K562 (cell line): ENCODE data around the gene SYT8. TPM values are rescaled to one million over a fixed set of nuclear protein-coding genes. Genes with fewer than 3 reads are reported as not detected.

Source experiments
- ATAC-seq: fragments of 200-7000 bp; cut with Tn5 transposase; 3 replicates; pipeline ENCODE4 v1.9.1; 2020; ENCODE audit warnings: moderate library complexity
- BruUV-seq: library from RNA; stranded (reverse); fragments of 400-500 nt; replicated peaks from 2 replicates; lab custom pipeline; 2021; lab: Mats Ljungman, UMichigan
- CTCF ChIA-PET: fragments of 300-600 bp; formaldehyde crosslinking; extraction: SDS; loops from one replicate; lab custom pipeline; 2021; ENCODE audit warnings: low intra/inter-chr PET ratio; lab: Yijun Ruan, JAX
- POLR2A ChIA-PET: fragments of 300-600, 350-650 bp; sonication (Branson Sonifier 250); formaldehyde crosslinking; extraction: SDS; loops from one replicate; lab custom pipeline; 2021; ENCODE audit warnings: antibody characterized with exemption, inconsistent platforms; lab: Yijun Ruan, JAX
- DNase-seq, 4 experiments: peaks; one replicate each; pipeline versions ENCODE4 v3.0.0 to v3.0.0-alpha.2; 2011 to 2018; ENCODE audit warnings: low spot score in 3 of 4, mixed read lengths in 3 of 4; ENCODE audit errors: extremely low read depth in 1 of 4
- FAIRE-seq: peaks from 2 replicates; lab custom pipeline; 2011; peaks lifted over from hg19 to GRCh38; lab: Jason Lieb, UNC
- H2AFZ ChIP-seq: 2 replicates; pipeline ENCODE4 v1.6.0; 2011; ENCODE audit warnings: low read depth, low read length, control low read depth, inconsistent platforms
- H3K27ac ChIP-seq: fragments of 200-600 bp; 3 replicates; pipeline ENCODE4 v1.8.0; 2011; ENCODE audit warnings: low read depth, mild to moderate bottlenecking, control low read depth, inconsistent platforms, low read length, moderate library complexity, mixed read lengths; ENCODE audit errors: extremely low read depth
- H3K27me3 ChIP-seq, 2 experiments: fragments of 300-600 bp in 1 of 2; 2 replicates in 1 of 2; 3 replicates in 1 of 2; pipeline versions ENCODE4 v1.6.0 to v1.8.0; 2011; ENCODE audit warnings: inconsistent platforms in 2 of 2, low read length in 2 of 2, mild to moderate bottlenecking in 1 of 2, mixed read lengths in 1 of 2, moderate library complexity in 1 of 2; ENCODE audit not compliant: control insufficient read depth in 2 of 2, insufficient read depth in 2 of 2
- H3K36me3 ChIP-seq: fragments of 300-600 bp; 3 replicates; pipeline ENCODE4 v1.8.0; 2011; ENCODE audit warnings: mild to moderate bottlenecking, low read length, inconsistent platforms; ENCODE audit not compliant: control insufficient read depth, insufficient read depth
- H3K4me1 ChIP-seq, 2 experiments: fragments of 200-600 bp in 1 of 2; replicated peaks in 1 of 2; 2 replicates in 1 of 2; 3 replicates in 1 of 2; pipeline versions ENCODE4 v1.5.1 to v1.8.0; 2011; ENCODE audit warnings: inconsistent platforms in 2 of 2, low read length in 2 of 2, mild to moderate bottlenecking in 1 of 2, mixed read lengths in 1 of 2, moderate library complexity in 1 of 2; ENCODE audit not compliant: control insufficient read depth in 2 of 2, insufficient read depth in 2 of 2
- H3K4me2 ChIP-seq: 2 replicates; pipeline ENCODE4 v1.6.1; 2011; ENCODE audit warnings: low read length, control low read depth, inconsistent platforms, mixed read lengths; ENCODE audit not compliant: insufficient read depth
- H3K4me3 ChIP-seq: fragments of 200-600 bp; sonication (generic), shearing (Covaris generic); 2 replicates; pipeline ENCODE4 v1.5.1; 2016; ENCODE audit warnings: control low read depth, inconsistent platforms
- H3K79me2 ChIP-seq: fragments of 200-600 bp; 3 replicates; pipeline ENCODE4 v1.8.0; 2011; ENCODE audit warnings: low read length, inconsistent platforms; ENCODE audit not compliant: control insufficient read depth, insufficient read depth
- H3K9ac ChIP-seq, 2 experiments: 2 replicates each; pipeline versions ENCODE4 v1.6.0 to v1.6.1; 2011; ENCODE audit warnings: low read depth in 2 of 2, low read length in 2 of 2, control low read depth in 1 of 2, inconsistent platforms in 1 of 2, mild to moderate bottlenecking in 1 of 2, mixed read lengths in 1 of 2; ENCODE audit not compliant: insufficient read depth in 1 of 2
- H3K9me1 ChIP-seq: one replicate; pipeline ENCODE4 v1.6.0; 2011; ENCODE audit warnings: inconsistent platforms, mild to moderate bottlenecking, low read length, moderate library complexity; ENCODE audit not compliant: control insufficient read depth, insufficient read depth
- H3K9me3 ChIP-seq: replicated peaks from 2 replicates; pipeline ENCODE4 v1.5.1; 2011; ENCODE audit warnings: low read depth, low read length, inconsistent platforms; ENCODE audit not compliant: control insufficient read depth, insufficient read depth
- H4K20me1 ChIP-seq: replicated peaks from 2 replicates; pipeline ENCODE4 v1.6.1; 2011; ENCODE audit warnings: low read length, inconsistent platforms, mixed read lengths; ENCODE audit not compliant: control insufficient read depth, insufficient read depth
- CHD1 ChIP-seq: fragments of 200-600 bp; sonication (generic); IDR thresholded peaks from one replicate; pipeline ENCODE4 v1.6.1; 2012; ENCODE audit warnings: mild to moderate bottlenecking, moderate library complexity, low read length, inconsistent platforms
- HNRNPL ChIP-seq: fragments of 200-400 bp; formaldehyde crosslinking; IDR thresholded peaks from 2 replicates; pipeline ENCODE4 v1.6.1; 2017; ENCODE audit warnings: low read depth, mild to moderate bottlenecking, low read length
- PCBP2 ChIP-seq: fragments of 200-400 bp; formaldehyde crosslinking; IDR thresholded peaks from 2 replicates; pipeline ENCODE4 v1.6.1; 2018; ENCODE audit warnings: low read length, low read depth, mild to moderate bottlenecking, moderate library complexity; ENCODE audit not compliant: poor library complexity, severe bottlenecking
- RBM15 ChIP-seq: fragments of 200-400 bp; formaldehyde crosslinking; IDR thresholded peaks from 2 replicates; pipeline ENCODE4 v1.6.1; 2018; ENCODE audit warnings: mild to moderate bottlenecking, low read length, moderate library complexity; ENCODE audit not compliant: insufficient read depth
- XRCC4 ChIP-seq: IDR thresholded peaks from one replicate; pipeline ENCODE4 v1.6.1; 2011; ENCODE audit not compliant: insufficient read depth, insufficient read length; ENCODE audit errors: extremely low read depth
- ZNF143 ChIP-seq: sonication (generic); formaldehyde crosslinking; IDR thresholded peaks from 2 replicates; pipeline ENCODE4 v1.9.0; 2022; ENCODE audit warnings: mild to moderate bottlenecking, missing genetic modification reagents
- ZNF3 ChIP-seq: fragments of 250-450 bp; sonication (Bioruptor Pico); IDR thresholded peaks from 2 replicates; pipeline ENCODE4 v1.5.0; 2021; ENCODE audit warnings: mild to moderate bottlenecking, moderate library complexity
- ZNF57 ChIP-seq: fragments of 450-650 bp; formaldehyde crosslinking; IDR thresholded peaks from 2 replicates; pipeline ENCODE4 v1.4.0; 2020; ENCODE audit warnings: mild to moderate bottlenecking, moderate library complexity
- ZNF76 ChIP-seq: fragments of 250-450 bp; sonication (Bioruptor Pico); IDR thresholded peaks from 2 replicates; pipeline ENCODE4 v1.4.0; 2020; ENCODE audit warnings: mild to moderate bottlenecking, moderate library complexity, borderline replicate concordance
- WGBS: fragments of 100-300 bp; shearing (Covaris generic); methylation state at CpG from one replicate; pipeline ENCODE4 v1.1.6; 2016; ENCODE audit warnings: low coverage, mixed read lengths; ENCODE audit not compliant: insufficient coverage; ENCODE audit errors: missing lambda C conversion rate; 5-methylcytosine and 5-hydroxymethylcytosine counted together
- in situ Hi-C: fragments of 300-500 bp; cut with MboI; formaldehyde crosslinking; loops from 4 replicates; pipeline ENCODE4 v1.15.0; 2018; ENCODE audit warnings: inconsistent platforms, mixed read lengths
- intact Hi-C: fragments of 100-400 bp; cut with micrococcal nuclease; formaldehyde crosslinking; loops from 2 replicates; pipeline ENCODE4 v1.14.2; 2022
- polyA plus RNA-seq, 8 experiments: library from polyadenylated mRNA; depleted of rRNA in 4 of 8; stranded (reverse) in 5 of 8; unstranded in 3 of 8; fragments of >200 nt; fragmentation: Nextera tagmentation in 2 of 8; fragmentation: Illumina TruSeq in 1 of 8; extraction: Ambion mirVana in 2 of 8; extraction: Trizol in 1 of 8; gene quantifications; 2 replicates each; pipeline versions ENCODE4 v1.2.1 to v1.2.3, GENCODE V29; 2011 to 2014; ENCODE audit warnings: inconsistent platforms in 1 of 8, missing spikeins in 1 of 8
- total RNA-seq, 7 experiments: library from RNA; depleted of rRNA in 6 of 7; stranded (reverse); fragments of >200 nt in 6 of 7; fragmentation: Illumina TruSeq in 2 of 7; extraction: Trizol in 2 of 7; gene quantifications; 2 replicates each; pipeline versions ENCODE4 v1.2.1 to v1.2.3, GENCODE V29; 2011 to 2021; ENCODE audit warnings: low replicate concordance in 1 of 7
- TF ChIP-seq, protein P1 (sequence below): fragments of 250-450 bp; sonication (Bioruptor Pico); IDR thresholded peaks from 2 replicates; pipeline ENCODE4 v1.5.0; 2021; ENCODE audit warnings: mild to moderate bottlenecking, borderline replicate concordance
- TF ChIP-seq, protein P2 (sequence below), 2 experiments: fragments of 450-650 bp in 1 of 2; IDR thresholded peaks; 2 replicates each; pipeline ENCODE4 v1.6.1; 2011 to 2017; ENCODE audit warnings: low read depth in 2 of 2, antibody characterized with exemption in 1 of 2, borderline replicate concordance in 1 of 2, low read length in 1 of 2, mild to moderate bottlenecking in 1 of 2, mixed read lengths in 1 of 2; ENCODE audit not compliant: control insufficient read depth in 1 of 2
- TF ChIP-seq, protein P3 (sequence below): fragments of 450-650 bp; IDR thresholded peaks from 2 replicates; pipeline ENCODE4 v1.6.1; 2018; ENCODE audit warnings: mild to moderate bottlenecking, low read depth; ENCODE audit not compliant: partially characterized antibody

The SYT8 gene
- total and polyA plus RNA-seq, 9 of the 15 experiments (the other 6 are each of a cell fraction or from before 2014, with no cell fraction given): not detected

DNA sequence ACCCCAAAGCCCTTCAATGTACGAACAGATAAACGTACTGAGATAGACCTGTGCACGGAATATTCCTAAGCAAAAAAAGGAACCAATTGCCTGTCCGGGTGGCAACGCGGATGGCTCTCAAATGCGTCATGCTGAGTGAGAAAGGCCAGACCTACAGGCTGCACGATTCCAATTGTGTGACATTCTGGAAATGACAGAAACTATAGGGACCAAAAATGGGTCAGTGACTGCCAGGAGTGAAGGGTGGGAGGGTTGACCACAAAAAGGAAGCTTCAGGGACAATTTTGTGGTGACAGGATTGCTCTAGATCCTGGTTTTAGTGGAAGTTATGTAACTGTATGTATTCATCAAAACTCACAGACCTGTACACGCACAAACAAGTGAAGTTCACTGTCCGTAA lies 24.0 kb upstream of the SYT8 start:
- no peak for FAIRE-seq
- no peak overlapping the region for H2AFZ ChIP-seq
- no TSS peak for BruUV-seq
- no peaks in the 10 kb centered on the region for H3K9me1 ChIP-seq
- TF ChIP-seq, protein P1, sequence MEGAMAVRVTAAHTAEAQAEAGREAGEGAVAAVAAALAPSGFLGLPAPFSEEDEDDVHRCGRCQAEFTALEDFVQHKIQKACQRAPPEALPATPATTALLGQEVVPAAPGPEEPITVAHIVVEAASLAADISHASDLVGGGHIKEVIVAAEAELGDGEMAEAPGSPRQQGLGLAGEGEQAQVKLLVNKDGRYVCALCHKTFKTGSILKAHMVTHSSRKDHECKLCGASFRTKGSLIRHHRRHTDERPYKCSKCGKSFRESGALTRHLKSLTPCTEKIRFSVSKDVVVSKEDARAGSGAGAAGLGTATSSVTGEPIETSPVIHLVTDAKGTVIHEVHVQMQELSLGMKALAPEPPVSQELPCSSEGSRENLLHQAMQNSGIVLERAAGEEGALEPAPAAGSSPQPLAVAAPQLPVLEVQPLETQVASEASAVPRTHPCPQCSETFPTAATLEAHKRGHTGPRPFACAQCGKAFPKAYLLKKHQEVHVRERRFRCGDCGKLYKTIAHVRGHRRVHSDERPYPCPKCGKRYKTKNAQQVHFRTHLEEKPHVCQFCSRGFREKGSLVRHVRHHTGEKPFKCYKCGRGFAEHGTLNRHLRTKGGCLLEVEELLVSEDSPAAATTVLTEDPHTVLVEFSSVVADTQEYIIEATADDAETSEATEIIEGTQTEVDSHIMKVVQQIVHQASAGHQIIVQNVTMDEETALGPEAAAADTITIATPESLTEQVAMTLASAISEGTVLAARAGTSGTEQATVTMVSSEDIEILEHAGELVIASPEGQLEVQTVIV (CRISPR knock-in tag): no peak
- TF ChIP-seq ZNF76 (CRISPR knock-in tag): no peak
- TF ChIP-seq, protein P2, sequence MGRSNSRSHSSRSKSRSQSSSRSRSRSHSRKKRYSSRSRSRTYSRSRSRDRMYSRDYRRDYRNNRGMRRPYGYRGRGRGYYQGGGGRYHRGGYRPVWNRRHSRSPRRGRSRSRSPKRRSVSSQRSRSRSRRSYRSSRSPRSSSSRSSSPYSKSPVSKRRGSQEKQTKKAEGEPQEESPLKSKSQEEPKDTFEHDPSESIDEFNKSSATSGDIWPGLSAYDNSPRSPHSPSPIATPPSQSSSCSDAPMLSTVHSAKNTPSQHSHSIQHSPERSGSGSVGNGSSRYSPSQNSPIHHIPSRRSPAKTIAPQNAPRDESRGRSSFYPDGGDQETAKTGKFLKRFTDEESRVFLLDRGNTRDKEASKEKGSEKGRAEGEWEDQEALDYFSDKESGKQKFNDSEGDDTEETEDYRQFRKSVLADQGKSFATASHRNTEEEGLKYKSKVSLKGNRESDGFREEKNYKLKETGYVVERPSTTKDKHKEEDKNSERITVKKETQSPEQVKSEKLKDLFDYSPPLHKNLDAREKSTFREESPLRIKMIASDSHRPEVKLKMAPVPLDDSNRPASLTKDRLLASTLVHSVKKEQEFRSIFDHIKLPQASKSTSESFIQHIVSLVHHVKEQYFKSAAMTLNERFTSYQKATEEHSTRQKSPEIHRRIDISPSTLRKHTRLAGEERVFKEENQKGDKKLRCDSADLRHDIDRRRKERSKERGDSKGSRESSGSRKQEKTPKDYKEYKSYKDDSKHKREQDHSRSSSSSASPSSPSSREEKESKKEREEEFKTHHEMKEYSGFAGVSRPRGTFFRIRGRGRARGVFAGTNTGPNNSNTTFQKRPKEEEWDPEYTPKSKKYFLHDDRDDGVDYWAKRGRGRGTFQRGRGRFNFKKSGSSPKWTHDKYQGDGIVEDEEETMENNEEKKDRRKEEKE (IDR thresholded peaks at IDR 0.05; ENCODE audit: borderline replicate concordance in 1 of 2, control insufficient read depth in 1 of 2, low read depth in 2 of 2, low read length in 1 of 2): no peak
- TF ChIP-seq ZNF3 (CRISPR knock-in tag): no peak
- no peak for TF ChIP-seq XRCC4
- TF ChIP-seq, protein P3, sequence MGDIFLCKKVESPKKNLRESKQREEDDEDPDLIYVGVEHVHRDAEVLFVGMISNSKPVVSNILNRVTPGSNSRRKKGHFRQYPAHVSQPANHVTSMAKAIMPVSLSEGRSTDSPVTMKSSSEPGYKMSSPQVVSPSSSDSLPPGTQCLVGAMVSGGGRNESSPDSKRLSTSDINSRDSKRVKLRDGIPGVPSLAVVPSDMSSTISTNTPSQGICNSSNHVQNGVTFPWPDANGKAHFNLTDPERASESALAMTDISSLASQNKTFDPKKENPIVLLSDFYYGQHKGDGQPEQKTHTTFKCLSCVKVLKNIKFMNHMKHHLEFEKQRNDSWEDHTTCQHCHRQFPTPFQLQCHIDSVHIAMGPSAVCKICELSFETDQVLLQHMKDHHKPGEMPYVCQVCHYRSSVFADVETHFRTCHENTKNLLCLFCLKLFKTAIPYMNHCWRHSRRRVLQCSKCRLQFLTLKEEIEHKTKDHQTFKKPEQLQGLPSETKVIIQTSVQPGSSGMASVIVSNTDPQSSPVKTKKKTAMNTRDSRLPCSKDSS: no peak
- TF ChIP-seq RBM15: no peak
- TF ChIP-seq PCBP2: no peak
- TF ChIP-seq ZNF57: no peak
- TF ChIP-seq HNRNPL: no peak
- no peak for TF ChIP-seq ZNF143
- no peak for TF ChIP-seq CHD1
- H3K9ac ChIP-seq: no peak overlapping the region
- peaks cover 28 to 59% of the 10 kb centered on the region in 2 experiments for H3K27me3 ChIP-seq
- in situ Hi-C loops: no loop called here
- H3K36me3 ChIP-seq: no peaks in the 10 kb centered on the region
- ChIA-PET POLR2A (no interaction called here), CTCF (no interaction called here)
- intact Hi-C loops: no loop called here
- H3K4me2 ChIP-seq: no peak overlapping the region
- no peak overlapping the region for H3K27ac ChIP-seq
- H3K79me2 ChIP-seq: no peaks in the 10 kb centered on the region
- no peak for ATAC-seq
- no peaks in the 10 kb centered on the region; the same call in 1 of the 2 replicates for H4K20me1 ChIP-seq
- under 1% methylated on average over 10 of the region's 10 CpGs for whole genome bisulfite sequencing
- no peaks in the 10 kb centered on the region for H3K4me1 ChIP-seq
- no peak for DNase-seq
- H3K4me3 ChIP-seq: no peak overlapping the region
- no peaks in the 10 kb centered on the region; the same call in 1 of the 2 replicates for H3K9me3 ChIP-seq
